Activated CD4-positive, CD25-positive, alpha-beta regulatory T cell (primary cell): ENCODE results near the gene FHOD1.
A peak's percentile ranks its signal among the peaks of the same experiment; 100 is the strongest.

Experiments used
- DNase-seq, 4 experiments: peaks; one replicate each; lab custom pipeline; 2025; lab: John Stamatoyannopoulos, UW

Gene FHOD1

GRCh38 chr16:67249178-67250044 is 2.1 kb upstream of the FHOD1 start:
- DNase-seq: no peak

GRCh38 chr16:67248401-67249177 is 1.3 kb upstream of the FHOD1 start, which contains the start of gene SLC9A5:
TSS of gene SLC9A5 (plus strand) at chr16:67248979. CDS start at chr16:67249015, 36 bp downstream.
- no peak for DNase-seq

- DNase-seq: no peak
Observed at GRCh38 chr16:67248073-67248400, 756 bp upstream of the FHOD1 start.

- DNase-seq: peak in 1 of 4 experiments; percentile 33
Observed at GRCh38 chr16:67246756-67247191, 507 bp downstream of the FHOD1 start.

- peak in 3 of 4 experiments; percentile 23 to 38 (median 27) for DNase-seq
Observed at GRCh38 chr16:67246081-67246755, 1.1 kb downstream of the FHOD1 start.

- no peak for DNase-seq
Observed at GRCh38 chr16:67245674-67246080, 1.6 kb downstream of the FHOD1 start.

- DNase-seq: no peak
Observed at GRCh38 chr16:67245186-67245585, 2.1 kb downstream of the FHOD1 start.

- peak; percentile 37 to 45 (median 42) for DNase-seq
Observed at GRCh38 chr16:67244387-67245185, 2.7 kb downstream of the FHOD1 start.

GRCh38 chr16:67243481-67243880 is 3.8 kb downstream of the FHOD1 start:
- DNase-seq: no peak

- DNase-seq: no peak
Observed at GRCh38 chr16:67242138-67242730, 5.0 kb downstream of the FHOD1 start.

GRCh38 chr16:67241008-67241900 is 6.0 kb downstream of the FHOD1 start:
- DNase-seq: no peak

GRCh38 chr16:67240506-67240905 is 6.8 kb downstream of the FHOD1 start:
- DNase-seq: no peak

GRCh38 chr16:67238806-67239470 is 8.3 kb downstream of the FHOD1 start:
- no peak for DNase-seq

GRCh38 chr16:67238278-67238575 is 9.1 kb downstream of the FHOD1 start:
- no peak for DNase-seq

GRCh38 chr16:67237396-67238277 is 9.6 kb downstream of the FHOD1 start:
- no peak for DNase-seq

- DNase-seq: peak; percentile 31 to 57 (median 40)
Observed at GRCh38 chr16:67236563-67237395, 10.5 kb downstream of the FHOD1 start.

- DNase-seq: no peak
Observed at GRCh38 chr16:67235816-67236562, 11.3 kb downstream of the FHOD1 start.
